HPDE6-E6E7 (cell line): ENCODE results near the gene OR7G3.

Experiments
- DNase-seq: peaks from one replicate; pipeline ENCODE4 v3.0.0; 2011; ENCODE audit warnings: missing footprints; ENCODE audit errors: extremely low spot score

The OR7G3 gene

DNA sequence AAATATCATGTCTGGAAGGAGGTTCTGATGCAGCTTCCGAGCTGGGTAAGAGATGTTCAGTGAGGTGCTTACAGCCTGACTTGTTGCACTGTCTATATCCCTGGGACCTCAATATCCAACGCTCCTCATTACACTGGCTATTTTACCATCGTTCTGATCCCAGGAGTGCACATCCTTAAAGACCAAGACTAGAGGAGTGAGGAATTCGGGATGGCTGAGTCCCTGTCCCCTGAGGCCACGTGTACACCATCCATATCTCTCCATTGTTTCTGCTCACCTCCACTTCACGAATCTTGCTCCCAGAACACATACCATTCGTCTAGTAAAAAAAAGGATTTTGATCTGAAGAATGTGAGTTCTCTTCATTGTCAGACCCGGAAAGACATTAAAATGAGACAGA is 19.4 kb downstream of the OR7G3 start, which contains the start of gene OR7G2:
TSS of gene OR7G2 (minus strand) at position 101 of the 400 bp plus-strand sequence. CDS start 4,232 bp downstream, outside the sequence.
- no peak for DNase-seq

DNA sequence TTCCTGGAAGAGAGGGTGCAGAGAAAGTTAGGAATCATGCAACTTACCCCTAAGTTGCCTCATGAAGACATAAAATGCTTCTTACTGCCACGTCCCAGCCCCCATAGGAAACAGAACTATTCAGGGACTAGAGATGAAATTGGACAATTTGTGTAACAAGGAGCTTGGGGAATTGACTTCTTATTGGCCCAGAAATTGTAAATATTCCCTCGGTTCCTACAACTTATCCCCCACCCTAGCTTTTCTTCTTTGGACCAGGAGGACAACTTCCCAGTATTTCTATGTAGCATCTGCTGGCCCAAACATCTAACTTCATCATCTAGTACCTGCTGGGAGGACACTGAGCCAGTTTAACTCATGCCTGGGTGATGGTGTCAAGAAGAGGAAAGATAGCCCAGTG is 40.0 kb downstream of the OR7G3 start, which contains the start of gene OR1M1:
TSS of gene OR1M1 (plus strand) at position 301 of the 400 bp plus-strand sequence. CDS start 6,184 bp downstream, outside the sequence.
- no peak for DNase-seq

DNA sequence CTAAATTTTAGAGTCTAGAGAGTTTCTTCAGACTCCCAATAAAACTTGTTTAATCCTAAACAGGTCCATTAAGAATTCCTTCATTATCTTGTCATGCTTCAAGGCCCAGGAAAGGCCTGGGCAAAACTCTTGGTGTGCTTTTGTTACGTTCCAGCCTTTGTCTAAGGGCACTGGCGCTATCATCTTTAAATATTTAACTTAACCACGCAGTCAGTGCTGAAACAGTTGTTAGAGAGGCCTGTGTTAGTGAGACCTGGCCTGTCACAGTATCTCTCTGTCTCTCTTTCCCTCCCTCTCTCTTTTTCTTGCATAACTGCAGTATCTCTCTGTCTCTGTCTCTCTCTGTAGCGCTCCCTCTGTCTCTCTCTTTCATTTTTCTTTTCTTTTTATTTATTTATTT is 48.1 kb downstream of the OR7G3 start:
- no peak for DNase-seq

DNA sequence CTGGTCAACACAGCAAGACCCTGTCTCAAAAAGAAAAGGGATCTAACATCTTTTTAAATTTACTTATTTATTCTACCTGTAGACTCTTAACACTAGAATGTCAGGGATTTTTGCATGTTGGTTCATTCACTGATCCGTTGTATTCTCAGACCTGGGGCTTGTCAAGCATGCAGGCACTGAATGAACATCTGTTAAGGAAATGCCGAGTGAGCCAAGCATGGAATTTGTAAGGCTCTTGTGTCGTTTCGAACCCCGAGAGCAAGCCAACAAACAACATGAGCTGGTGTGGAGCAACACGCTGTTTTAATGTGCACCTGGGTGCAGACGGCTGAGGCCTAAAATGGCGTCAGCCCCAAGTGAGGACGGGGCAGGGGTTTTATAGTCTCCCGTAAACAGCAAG is 49.8 kb downstream of the OR7G3 start:
- DNase-seq: no peak
